Measurements from ENCODE around the gene ADGRG3. TPM values are rescaled to one million over a fixed set of nuclear protein-coding genes. Genes with fewer than 3 reads are reported as not detected.
A peak's percentile ranks its signal among the peaks of the same experiment; 100 is the strongest.

The ADGRG3 gene
- total and polyA plus RNA-seq, 2 of the 13 experiments (the other 11 are each of a cell fraction or from before 2014, with no cell fraction given) = 2.7 to 11.8 TPM

DNA sequence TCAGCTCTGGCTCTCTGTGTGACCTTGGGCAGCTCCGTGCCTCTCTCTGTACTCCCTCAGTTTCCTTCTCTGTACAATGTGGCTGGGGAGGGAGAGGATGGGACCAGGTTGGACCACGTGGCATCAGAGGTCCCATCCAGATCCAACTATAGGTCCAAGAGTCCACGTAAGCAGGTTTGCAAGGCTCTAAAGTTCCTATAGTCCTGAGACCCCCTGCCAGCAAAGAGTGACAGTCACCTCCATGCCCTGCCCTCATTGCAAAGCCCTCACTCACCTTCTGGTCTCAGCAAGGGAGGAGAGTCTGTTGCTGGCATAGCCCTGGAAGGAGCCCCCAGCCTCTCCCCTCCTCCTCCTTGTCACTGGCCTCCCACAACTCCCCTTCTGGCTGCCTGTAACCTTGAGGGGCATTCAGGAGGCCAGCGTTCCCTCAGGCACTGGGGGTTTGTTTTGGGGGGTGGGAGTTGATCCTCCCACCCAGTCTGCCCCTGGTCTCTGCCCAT is 20.4 kb downstream of the ADGRG3 start (continued):
- 0 out of 2 replicates have a peak, but pooled peaks have one; percentile 41 for TF ChIP-seq MYC (CRISPR knock-in tag; IDR thresholded peaks at IDR 0.05; ENCODE audit: borderline replicate concordance)
- TF ChIP-seq GATAD2A (CRISPR knock-in tag; IDR thresholded peaks at IDR 0.05) = no peak
- no peak for TF ChIP-seq FOXA3 (CRISPR knock-in tag; IDR thresholded peaks at IDR 0.05)
- TF ChIP-seq ZNF556 (CRISPR knock-in tag; IDR thresholded peaks at IDR 0.05; ENCODE audit: borderline replicate concordance) = no peak; the same call in 1 of the 2 replicates
- no peak for TF ChIP-seq ZMAT3 (CRISPR knock-in tag; conservative IDR thresholded peaks at IDR 0.05)
- no peak for TF ChIP-seq TRIM24 (CRISPR knock-in tag; IDR thresholded peaks at IDR 0.05)
- TF ChIP-seq, protein P1, sequence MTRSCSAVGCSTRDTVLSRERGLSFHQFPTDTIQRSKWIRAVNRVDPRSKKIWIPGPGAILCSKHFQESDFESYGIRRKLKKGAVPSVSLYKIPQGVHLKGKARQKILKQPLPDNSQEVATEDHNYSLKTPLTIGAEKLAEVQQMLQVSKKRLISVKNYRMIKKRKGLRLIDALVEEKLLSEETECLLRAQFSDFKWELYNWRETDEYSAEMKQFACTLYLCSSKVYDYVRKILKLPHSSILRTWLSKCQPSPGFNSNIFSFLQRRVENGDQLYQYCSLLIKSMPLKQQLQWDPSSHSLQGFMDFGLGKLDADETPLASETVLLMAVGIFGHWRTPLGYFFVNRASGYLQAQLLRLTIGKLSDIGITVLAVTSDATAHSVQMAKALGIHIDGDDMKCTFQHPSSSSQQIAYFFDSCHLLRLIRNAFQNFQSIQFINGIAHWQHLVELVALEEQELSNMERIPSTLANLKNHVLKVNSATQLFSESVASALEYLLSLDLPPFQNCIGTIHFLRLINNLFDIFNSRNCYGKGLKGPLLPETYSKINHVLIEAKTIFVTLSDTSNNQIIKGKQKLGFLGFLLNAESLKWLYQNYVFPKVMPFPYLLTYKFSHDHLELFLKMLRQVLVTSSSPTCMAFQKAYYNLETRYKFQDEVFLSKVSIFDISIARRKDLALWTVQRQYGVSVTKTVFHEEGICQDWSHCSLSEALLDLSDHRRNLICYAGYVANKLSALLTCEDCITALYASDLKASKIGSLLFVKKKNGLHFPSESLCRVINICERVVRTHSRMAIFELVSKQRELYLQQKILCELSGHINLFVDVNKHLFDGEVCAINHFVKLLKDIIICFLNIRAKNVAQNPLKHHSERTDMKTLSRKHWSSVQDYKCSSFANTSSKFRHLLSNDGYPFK (CRISPR knock-in tag; IDR thresholded peaks at IDR 0.05; ENCODE audit: borderline replicate concordance) = no peak; the same call in 1 of the 2 replicates
- 0 out of 2 replicates have a peak, but pooled peaks have one; percentile 33 for TF ChIP-seq NFKB2 (CRISPR knock-in tag; IDR thresholded peaks at IDR 0.05; ENCODE audit: borderline replicate concordance)
- TF ChIP-seq ZNF788 (CRISPR knock-in tag; IDR thresholded peaks at IDR 0.05; ENCODE audit: borderline replicate concordance) = no peak
- TF ChIP-seq, protein P2, sequence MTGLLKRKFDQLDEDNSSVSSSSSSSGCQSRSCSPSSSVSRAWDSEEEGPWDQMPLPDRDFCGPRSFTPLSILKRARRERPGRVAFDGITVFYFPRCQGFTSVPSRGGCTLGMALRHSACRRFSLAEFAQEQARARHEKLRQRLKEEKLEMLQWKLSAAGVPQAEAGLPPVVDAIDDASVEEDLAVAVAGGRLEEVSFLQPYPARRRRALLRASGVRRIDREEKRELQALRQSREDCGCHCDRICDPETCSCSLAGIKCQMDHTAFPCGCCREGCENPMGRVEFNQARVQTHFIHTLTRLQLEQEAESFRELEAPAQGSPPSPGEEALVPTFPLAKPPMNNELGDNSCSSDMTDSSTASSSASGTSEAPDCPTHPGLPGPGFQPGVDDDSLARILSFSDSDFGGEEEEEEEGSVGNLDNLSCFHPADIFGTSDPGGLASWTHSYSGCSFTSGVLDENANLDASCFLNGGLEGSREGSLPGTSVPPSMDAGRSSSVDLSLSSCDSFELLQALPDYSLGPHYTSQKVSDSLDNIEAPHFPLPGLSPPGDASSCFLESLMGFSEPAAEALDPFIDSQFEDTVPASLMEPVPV (CRISPR knock-in tag; IDR thresholded peaks at IDR 0.05) = no peak
- TF ChIP-seq, protein P3, sequence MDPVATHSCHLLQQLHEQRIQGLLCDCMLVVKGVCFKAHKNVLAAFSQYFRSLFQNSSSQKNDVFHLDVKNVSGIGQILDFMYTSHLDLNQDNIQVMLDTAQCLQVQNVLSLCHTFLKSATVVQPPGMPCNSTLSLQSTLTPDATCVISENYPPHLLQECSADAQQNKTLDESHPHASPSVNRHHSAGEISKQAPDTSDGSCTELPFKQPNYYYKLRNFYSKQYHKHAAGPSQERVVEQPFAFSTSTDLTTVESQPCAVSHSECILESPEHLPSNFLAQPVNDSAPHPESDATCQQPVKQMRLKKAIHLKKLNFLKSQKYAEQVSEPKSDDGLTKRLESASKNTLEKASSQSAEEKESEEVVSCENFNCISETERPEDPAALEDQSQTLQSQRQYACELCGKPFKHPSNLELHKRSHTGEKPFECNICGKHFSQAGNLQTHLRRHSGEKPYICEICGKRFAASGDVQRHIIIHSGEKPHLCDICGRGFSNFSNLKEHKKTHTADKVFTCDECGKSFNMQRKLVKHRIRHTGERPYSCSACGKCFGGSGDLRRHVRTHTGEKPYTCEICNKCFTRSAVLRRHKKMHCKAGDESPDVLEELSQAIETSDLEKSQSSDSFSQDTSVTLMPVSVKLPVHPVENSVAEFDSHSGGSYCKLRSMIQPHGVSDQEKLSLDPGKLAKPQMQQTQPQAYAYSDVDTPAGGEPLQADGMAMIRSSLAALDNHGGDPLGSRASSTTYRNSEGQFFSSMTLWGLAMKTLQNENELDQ (CRISPR knock-in tag; IDR thresholded peaks at IDR 0.05; ENCODE audit: borderline replicate concordance) = no peak
- no peak for TF ChIP-seq RBM39 (IDR thresholded peaks at IDR 0.05; ENCODE audit: low read depth, low read length, poor library complexity, severe bottlenecking)
- no peak for TF ChIP-seq ZIK1 (CRISPR knock-in tag; IDR thresholded peaks at IDR 0.05; ENCODE audit: borderline replicate concordance, low read depth)
- TF ChIP-seq NFE2L2 (IDR thresholded peaks at IDR 0.05; ENCODE audit: low read length) = no peak
- no peak for TF ChIP-seq ZNF782 (CRISPR knock-in tag; IDR thresholded peaks at IDR 0.05; ENCODE audit: borderline replicate concordance)
- no peak for TF ChIP-seq ZBTB21 (CRISPR knock-in tag; IDR thresholded peaks at IDR 0.05)
- TF ChIP-seq RFXAP (CRISPR knock-in tag; IDR thresholded peaks at IDR 0.05; ENCODE audit: borderline replicate concordance) = 0 out of 2 replicates have a peak, but pooled peaks have one; percentile 26
- no peak for TF ChIP-seq MAZ (IDR thresholded peaks at IDR 0.05; ENCODE audit: borderline replicate concordance, low read depth, low read length)
- TF ChIP-seq MAZ (CRISPR knock-in tag; IDR thresholded peaks at IDR 0.05; ENCODE audit: low read depth) = no peak
- no peak for TF ChIP-seq RBFOX2 (IDR thresholded peaks at IDR 0.05; ENCODE audit: low read depth, low read length)
- TF ChIP-seq ZNF17 (CRISPR knock-in tag; IDR thresholded peaks at IDR 0.05) = no peak
- no peak for TF ChIP-seq ZNF367 (CRISPR knock-in tag; IDR thresholded peaks at IDR 0.05; ENCODE audit: borderline replicate concordance)
- TF ChIP-seq FOXC1 (CRISPR knock-in tag; IDR thresholded peaks at IDR 0.05; ENCODE audit: borderline replicate concordance) = no peak

Measured in HepG2 (cell line).